ENCODE results near the gene PAK5.

PAK5 gene

GRCh38 chr20:9837634-9838033 is 1.2 kb downstream of the PAK5 start:
- no peak for TF ChIP-seq CTCF (IDR thresholded peaks at IDR 0.05)
- Histone ChIP-seq H3K4me1 (peaks cover 0 to 16% (median 3%) of the 10 kb centered on the region in 4 donors), H3K27me3 (peaks cover 0 to 19% of the 10 kb centered on the region in 2 donors), H3K9me3 (no peaks in the 10 kb centered on the region), H3K4me3 (peak overlapping the region in 1 of 2 donors; percentile 48), H3K27ac (no peak overlapping the region), H3K36me3 (no peaks in the 10 kb centered on the region)
- intact Hi-C loops (cut with DNase I; ENCODE audit: low total_unique reads) = no loop called here
- DNase-seq = no peak

GRCh38 chr20:9835302-9835701 is 3.6 kb downstream of the PAK5 start:
- intact Hi-C loops (cut with DNase I; ENCODE audit: low total_unique reads) = no loop called here
- H3K4me1 ChIP-seq = peaks cover 0 to 16% (median 3%) of the 10 kb centered on the region in 4 donors
- no peak overlapping the region for H3K27ac ChIP-seq
- H3K9me3 ChIP-seq = no peaks in the 10 kb centered on the region
- no peak overlapping the region for H3K4me3 ChIP-seq
- H3K27me3 ChIP-seq = peaks cover 0 to 19% of the 10 kb centered on the region in 2 donors
- no peak for TF ChIP-seq CTCF (IDR thresholded peaks at IDR 0.05)
- no peaks in the 10 kb centered on the region for H3K36me3 ChIP-seq
- DNase-seq = no peak

DNA sequence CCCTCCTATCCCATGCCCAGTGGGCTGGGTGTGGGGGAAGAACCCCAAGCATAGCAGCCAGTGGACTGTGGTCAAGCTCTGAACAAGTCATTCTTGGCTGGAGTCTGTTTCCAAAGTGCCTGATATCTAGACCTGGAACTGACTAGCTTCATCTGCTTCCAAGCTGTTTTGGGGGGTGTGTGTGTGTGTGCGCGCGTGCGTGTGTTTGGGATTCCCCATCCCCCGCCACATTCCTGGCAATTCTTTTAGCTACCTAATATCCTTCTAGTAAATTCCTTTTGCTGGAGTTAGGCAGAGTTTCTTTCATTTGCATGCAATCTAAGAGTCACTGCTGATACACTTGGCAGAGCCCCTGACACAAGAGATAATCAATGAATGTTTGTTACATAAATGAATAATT is 7.8 kb downstream of the PAK5 start:
- Histone ChIP-seq H3K27me3 (no peaks in the 10 kb centered on the region), H3K27ac (no peak overlapping the region), H3K4me3 (no peak overlapping the region), H3K4me1 (no peaks in the 10 kb centered on the region), H3K36me3 (no peaks in the 10 kb centered on the region), H3K9me3 (no peaks in the 10 kb centered on the region)
- intact Hi-C loops (cut with DNase I; ENCODE audit: low total_unique reads) = no loop called here
- TF ChIP-seq CTCF (IDR thresholded peaks at IDR 0.05) = no peak
- DNase-seq = no peak

GRCh38 chr20:9829835-9830234 is 9.0 kb downstream of the PAK5 start:
- TF ChIP-seq CTCF (IDR thresholded peaks at IDR 0.05) = no peak
- Histone ChIP-seq H3K9me3 (no peaks in the 10 kb centered on the region), H3K36me3 (no peaks in the 10 kb centered on the region), H3K4me3 (no peak overlapping the region), H3K27me3 (no peaks in the 10 kb centered on the region), H3K4me1 (no peaks in the 10 kb centered on the region), H3K27ac (no peak overlapping the region)
- intact Hi-C loops (cut with DNase I; ENCODE audit: low total_unique reads) = no loop called here
- DNase-seq = no peak

- H3K27ac ChIP-seq = no peak overlapping the region
- no peak for TF ChIP-seq CTCF (IDR thresholded peaks at IDR 0.05)
- no peaks in the 10 kb centered on the region for H3K4me1 ChIP-seq
- no peaks in the 10 kb centered on the region for H3K9me3 ChIP-seq
- no peaks in the 10 kb centered on the region for H3K36me3 ChIP-seq
- no peak for DNase-seq
- no peaks in the 10 kb centered on the region for H3K27me3 ChIP-seq
- no peak overlapping the region for H3K4me3 ChIP-seq
- intact Hi-C loops (cut with DNase I; ENCODE audit: low total_unique reads) = no loop called here
Observed at GRCh38 chr20:9817654-9818053, 21.2 kb downstream of the PAK5 start.

- Histone ChIP-seq H3K27ac (no peak overlapping the region), H3K36me3 (no peaks in the 10 kb centered on the region), H3K27me3 (no peaks in the 10 kb centered on the region), H3K4me1 (no peaks in the 10 kb centered on the region), H3K4me3 (no peak overlapping the region), H3K9me3 (no peaks in the 10 kb centered on the region)
- TF ChIP-seq CTCF (IDR thresholded peaks at IDR 0.05) = no peak
- intact Hi-C loops (cut with DNase I; ENCODE audit: low total_unique reads) = no loop called here
- DNase-seq = no peak
Observed at GRCh38 chr20:9815632-9816031, 23.2 kb downstream of the PAK5 start.

All from tibial artery (tissue), 4 donors.